OCI-LY1 (cell line): ENCODE results near the gene SLC22A23.

ENCODE experiments used
- EZH2 ChIP-seq: fragments of 200-600 bp; sonication (generic), shearing (Covaris generic); IDR thresholded peaks from 2 replicates; pipeline ENCODE4 v1.8.0; 2017; ENCODE audit warnings: borderline replicate concordance, mixed run types, mild to moderate bottlenecking, antibody characterized with exemption, low read length, moderate library complexity, mixed read lengths
- TF ChIP-seq, protein P1 (sequence below): fragments of 200-600 bp; sonication (generic), shearing (Covaris generic); IDR thresholded peaks from 2 replicates; pipeline ENCODE4 v1.5.1; 2017; ENCODE audit warnings: mild to moderate bottlenecking, antibody characterized with exemption, low read length, moderate library complexity, mixed read lengths

- TF ChIP-seq, protein P1, sequence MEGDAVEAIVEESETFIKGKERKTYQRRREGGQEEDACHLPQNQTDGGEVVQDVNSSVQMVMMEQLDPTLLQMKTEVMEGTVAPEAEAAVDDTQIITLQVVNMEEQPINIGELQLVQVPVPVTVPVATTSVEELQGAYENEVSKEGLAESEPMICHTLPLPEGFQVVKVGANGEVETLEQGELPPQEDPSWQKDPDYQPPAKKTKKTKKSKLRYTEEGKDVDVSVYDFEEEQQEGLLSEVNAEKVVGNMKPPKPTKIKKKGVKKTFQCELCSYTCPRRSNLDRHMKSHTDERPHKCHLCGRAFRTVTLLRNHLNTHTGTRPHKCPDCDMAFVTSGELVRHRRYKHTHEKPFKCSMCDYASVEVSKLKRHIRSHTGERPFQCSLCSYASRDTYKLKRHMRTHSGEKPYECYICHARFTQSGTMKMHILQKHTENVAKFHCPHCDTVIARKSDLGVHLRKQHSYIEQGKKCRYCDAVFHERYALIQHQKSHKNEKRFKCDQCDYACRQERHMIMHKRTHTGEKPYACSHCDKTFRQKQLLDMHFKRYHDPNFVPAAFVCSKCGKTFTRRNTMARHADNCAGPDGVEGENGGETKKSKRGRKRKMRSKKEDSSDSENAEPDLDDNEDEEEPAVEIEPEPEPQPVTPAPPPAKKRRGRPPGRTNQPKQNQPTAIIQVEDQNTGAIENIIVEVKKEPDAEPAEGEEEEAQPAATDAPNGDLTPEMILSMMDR = no peak
- TF ChIP-seq EZH2 = no peak
Observed at GRCh38 chr6:3301506-3301905, 155.3 kb downstream of the SLC22A23 start.
